Measurements from ENCODE around the gene CTBS. TPM values are rescaled to one million over a fixed set of nuclear protein-coding genes. Genes with fewer than 3 reads are reported as not detected.

Gene CTBS
- total and polyA plus RNA-seq, 2 of the 4 experiments (the other 2 are of a cell fraction): 5.9 to 12.4 TPM

GRCh38 chr1:84583648-84584047, 9.4 kb upstream of the CTBS start:
- Histone ChIP-seq H4K20me1 (ENCODE audit: insufficient read depth, low read length) (no peaks in the 10 kb centered on the region), H3K4me2 (ENCODE audit: low read depth, low read length) (no peak overlapping the region), H2BK5ac (ENCODE audit: low read depth, low read length, poor library complexity, severe bottlenecking) (no peak overlapping the region), H2BK120ac (ENCODE audit: low read depth, low read length) (no peak overlapping the region), H2BK15ac (ENCODE audit: low read depth, low read length) (no peak overlapping the region), H3K14ac (replicated peaks; ENCODE audit: low read depth, low read length) (no peak overlapping the region), H4K8ac (ENCODE audit: low read depth in 2 of 2, low read length in 2 of 2) (no peak overlapping the region), H3K36me3 (ENCODE audit: control insufficient read depth, insufficient read depth, low read length) (no peaks in the 10 kb centered on the region), H3K9me3 (ENCODE audit: control insufficient read depth, insufficient read depth, low read length) (no peaks in the 10 kb centered on the region; the same call in 1 of the 2 replicates), H3K9me1 (ENCODE audit: insufficient read depth, low read length) (no peaks in the 10 kb centered on the region), H4K91ac (ENCODE audit: insufficient read depth, low read depth, low read length) (no peak overlapping the region), H2BK20ac (ENCODE audit: low read depth, low read length) (no peak overlapping the region), H2AK5ac (ENCODE audit: low read depth, low read length) (no peak overlapping the region), H3K27me3 (ENCODE audit: control insufficient read depth, insufficient read depth, low read length) (no peaks in the 10 kb centered on the region), H2AK9ac (replicated peaks; ENCODE audit: low read depth, low read length, poor library complexity) (no peak overlapping the region), H3K4me3 (ENCODE audit: insufficient read depth, low read depth, low read length) (no peak overlapping the region), H3K27ac (ENCODE audit: insufficient read depth, low read length) (no peak overlapping the region), H4K5ac (ENCODE audit: low read depth, low read length) (no peak overlapping the region), H3K4ac (ENCODE audit: low read depth, low read length) (no peak overlapping the region), H2AFZ (replicated peaks; ENCODE audit: low read length, poor library complexity) (no peak overlapping the region), H3K56ac (ENCODE audit: extremely low read depth, insufficient read depth, low read length) (no peak overlapping the region), H3K9ac (ENCODE audit: low read depth, low read length) (no peak overlapping the region), H3K23ac (ENCODE audit: low read depth, low read length) (no peak overlapping the region), H3K4me1 (ENCODE audit: control insufficient read depth, insufficient read depth, low read length) (no peaks in the 10 kb centered on the region), H3K18ac (ENCODE audit: low read depth, low read length) (no peak overlapping the region), H3K79me1 (ENCODE audit: low read depth in 1 of 2, low read length in 2 of 2) (no peaks in the 10 kb centered on the region)
- intact Hi-C loops (cut with micrococcal nuclease): no loop called here
- dilution Hi-C loops (cut with HindIII; ENCODE audit: low sequenced_read_pairs, unreplicated experiment): no loop called here
- DNase-seq (no peak), ATAC-seq (ENCODE audit: low read depth) (no peak)
- in situ Hi-C loops (cut with MboI; ENCODE audit: low sequenced_read_pairs): no loop called here
- TF ChIP-seq RAD21 (IDR thresholded peaks at IDR 0.05; ENCODE audit: low read length) (no peak), BHLHE40 (IDR thresholded peaks at IDR 0.05; ENCODE audit: low read depth, low read length) (no peak), FOS (IDR thresholded peaks at IDR 0.05; ENCODE audit: low read depth, low read length) (no peak), MAZ (IDR thresholded peaks at IDR 0.05; ENCODE audit: borderline replicate concordance, low read depth, low read length) (no peak), CTCF (conservative IDR thresholded peaks at IDR 0.05; ENCODE audit: low read depth, low read length) (no peak), CEBPB (IDR thresholded peaks at IDR 0.05; ENCODE audit: low read depth, low read length) (no peak), SMC3 (IDR thresholded peaks at IDR 0.05; ENCODE audit: low read depth, low read length) (no peak), NFE2L2 (IDR thresholded peaks at IDR 0.05; ENCODE audit: low read depth, low read length) (no peak), CHD1 (IDR thresholded peaks at IDR 0.05; ENCODE audit: low read depth, low read length) (no peak), POLR2A (IDR thresholded peaks at IDR 0.05; ENCODE audit: low read depth, low read length) (no peak)
- WGBS, 2 experiments (ENCODE audit: extremely low coverage in 2 of 2, insufficient read length in 1 of 2): 87% methylated on average over 6 of the region's 10 CpGs; no CpG with 5 or more reads in 1 of the 2 experiments
- no TSS peak for BruUV-seq (replicated peaks)
- POLR2A ChIA-PET (ENCODE audit: unreplicated experiment): no interaction called here
- CTCF ChIA-PET: interaction anchor here (1.0 kb wide), 1 partner anchor 15 kb away, joined by 3 read pairs; no protein-coding TSS in a partner anchor
